Limb (tissue), 2 donors: ENCODE results near the gene IGLON5.

Experiments used
- DNase-seq, 2 donors: peaks; one replicate each; pipeline ENCODE4 v3.0.0-alpha.2; 2016; ENCODE audit errors: extremely low spot score in 2 of 2

IGLON5 gene

DNA sequence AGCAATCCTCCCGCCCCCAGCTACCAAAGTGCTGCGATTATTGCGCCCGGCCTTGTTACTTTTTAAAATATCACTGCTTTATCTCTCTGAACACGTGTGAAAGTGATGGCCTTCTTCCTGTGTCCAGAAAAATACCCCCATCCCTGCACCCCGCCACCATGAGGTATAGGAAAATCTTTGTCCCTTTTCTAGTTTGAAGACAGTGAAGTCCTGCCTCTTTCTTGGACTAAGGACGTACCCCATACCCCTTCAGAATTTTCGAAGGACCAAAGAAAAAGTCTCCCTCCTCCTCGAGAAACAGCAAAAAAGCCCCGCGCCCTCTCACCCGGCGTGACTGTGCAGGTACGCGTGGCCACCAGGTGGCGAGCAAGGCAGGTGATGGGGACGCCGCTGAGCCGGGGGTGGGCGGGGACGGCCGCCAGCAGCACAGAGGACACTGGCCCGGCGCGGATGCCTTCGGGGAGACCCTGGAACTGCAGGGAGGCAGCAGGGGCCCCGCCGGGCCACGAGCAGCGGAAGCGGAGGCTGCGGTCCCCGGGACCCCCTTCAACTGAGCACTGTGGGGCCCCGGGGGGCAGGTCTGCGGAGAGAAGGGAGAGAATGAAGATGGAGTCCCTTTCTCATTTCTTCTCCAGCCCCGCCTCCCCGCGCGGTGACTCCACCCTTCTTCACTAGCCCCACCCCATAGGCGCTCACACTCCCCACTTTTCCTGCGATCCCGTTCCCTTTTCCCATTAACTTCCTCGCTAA, 27.3 kb downstream of the IGLON5 start:
- DNase-seq: peak; percentile 75 to 91

DNA sequence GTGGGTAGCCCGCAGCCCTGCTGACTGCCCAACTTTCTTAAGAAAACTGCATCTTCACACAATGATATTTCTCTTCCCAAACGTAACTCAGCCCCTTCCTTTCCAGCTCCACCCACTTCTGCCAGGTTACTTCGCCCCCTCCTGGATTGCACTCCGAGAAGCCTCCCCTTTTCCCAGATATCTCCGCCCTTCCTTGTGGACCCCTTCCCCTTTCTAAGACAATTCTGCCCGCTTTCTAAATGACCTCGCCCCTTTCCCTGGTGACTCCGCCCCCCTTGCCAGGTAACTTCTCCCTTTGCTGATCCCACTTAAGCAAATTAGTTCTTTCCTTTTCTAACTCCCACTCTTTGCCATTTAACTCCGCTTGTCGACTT, 27.9 kb downstream of the IGLON5 start:
- no peak for DNase-seq

GRCh38 chr19:51339687-51340656, 28.5 kb downstream of the IGLON5 start:
- DNase-seq: peak; percentile 80 to 98

DNA sequence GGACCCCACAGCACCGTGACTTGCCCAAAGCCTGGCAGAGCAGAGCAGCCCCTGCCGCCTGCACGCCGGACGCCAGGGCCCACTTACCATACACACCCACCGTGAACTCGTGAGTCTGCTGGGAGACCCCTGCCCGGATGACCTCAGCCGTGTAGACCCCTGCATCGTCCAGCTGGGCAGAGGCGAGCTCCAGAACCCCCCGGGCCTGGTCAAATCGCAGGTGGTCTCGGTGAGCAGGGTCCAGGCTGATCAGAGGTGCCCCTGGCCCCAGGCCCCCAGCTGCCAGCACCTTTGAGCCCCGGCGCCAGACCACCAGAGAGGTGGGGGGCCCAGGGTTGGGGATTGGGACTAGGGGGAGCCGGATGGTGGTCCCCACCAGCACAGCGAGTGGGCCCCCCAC, 29.6 kb downstream of the IGLON5 start:
- no peak for DNase-seq

- no peak for DNase-seq
Measured at GRCh38 chr19:51341976-51342580, 30.6 kb downstream of the IGLON5 start, which contains the start of gene VSIG10L. TSS of gene VSIG10L (minus strand) at chr19:51342139. CDS start at chr19:51342124, 15 bp downstream.

DNA sequence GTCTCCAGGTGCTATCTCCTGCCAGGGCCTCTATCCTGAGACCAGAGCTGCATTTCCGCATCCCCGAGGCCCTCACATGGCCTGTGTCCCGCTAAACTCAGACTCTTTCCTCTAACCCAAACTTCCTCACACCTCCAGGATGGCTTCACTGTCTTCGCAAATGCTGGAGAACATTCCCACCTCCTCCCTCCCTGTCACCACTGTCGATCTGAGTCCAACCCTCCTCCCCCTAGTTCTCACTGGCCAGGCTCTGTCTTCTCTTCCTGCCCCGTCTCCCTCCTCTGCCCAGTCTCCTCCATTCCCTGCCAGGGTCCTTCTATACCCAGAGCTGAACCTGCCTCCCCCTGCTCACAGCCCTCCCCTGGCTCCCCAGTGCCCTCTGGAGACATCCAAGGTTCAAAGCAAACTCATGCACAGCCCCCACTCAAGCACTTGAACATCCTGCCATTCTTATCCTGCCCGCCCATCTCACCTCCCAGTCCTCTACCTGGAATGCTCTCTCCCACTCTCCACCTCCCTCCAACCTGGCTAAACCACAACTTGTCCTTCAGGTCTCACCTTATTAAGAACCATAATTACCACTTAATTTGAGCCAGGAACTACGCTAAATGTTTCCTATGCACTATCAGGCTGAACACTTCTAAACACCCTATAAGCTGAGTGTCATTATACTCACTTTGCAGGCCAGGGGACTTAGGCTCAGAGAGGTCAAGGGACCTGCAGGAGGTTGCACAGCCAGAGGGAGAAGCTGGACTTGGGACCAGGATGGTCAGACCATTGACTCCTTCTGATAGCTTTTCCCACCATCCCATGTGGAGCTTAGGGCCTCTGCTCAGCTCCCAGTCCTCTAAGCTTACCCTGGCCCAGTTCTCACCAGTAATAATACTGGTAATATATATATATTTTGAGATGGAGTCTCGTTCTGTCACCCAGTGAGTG, 31.5 kb downstream of the IGLON5 start:
- DNase-seq: no peak

GRCh38 chr19:51345076-51345620, 33.7 kb downstream of the IGLON5 start:
- DNase-seq: no peak

DNA sequence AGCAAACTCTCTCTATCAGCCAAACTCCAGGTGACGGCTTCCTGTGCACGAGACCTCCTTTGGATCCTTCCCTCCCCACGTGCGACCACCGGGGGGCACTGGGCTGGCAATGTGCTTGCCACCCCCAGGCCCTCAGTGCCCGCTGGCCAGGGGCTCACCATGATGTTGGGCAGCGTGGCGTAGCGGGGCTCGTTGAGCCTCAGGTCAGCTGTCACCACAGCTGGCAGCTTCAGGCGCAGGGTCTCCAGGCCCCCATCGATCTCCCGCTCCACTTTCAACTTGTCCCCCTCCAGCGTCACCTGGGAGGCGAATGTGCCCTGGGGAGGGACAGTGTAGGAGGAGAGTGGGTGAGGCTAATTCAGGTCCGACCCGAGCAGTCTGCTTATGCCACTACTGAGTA, 35.3 kb downstream of the IGLON5 start:
- DNase-seq: no peak

DNA sequence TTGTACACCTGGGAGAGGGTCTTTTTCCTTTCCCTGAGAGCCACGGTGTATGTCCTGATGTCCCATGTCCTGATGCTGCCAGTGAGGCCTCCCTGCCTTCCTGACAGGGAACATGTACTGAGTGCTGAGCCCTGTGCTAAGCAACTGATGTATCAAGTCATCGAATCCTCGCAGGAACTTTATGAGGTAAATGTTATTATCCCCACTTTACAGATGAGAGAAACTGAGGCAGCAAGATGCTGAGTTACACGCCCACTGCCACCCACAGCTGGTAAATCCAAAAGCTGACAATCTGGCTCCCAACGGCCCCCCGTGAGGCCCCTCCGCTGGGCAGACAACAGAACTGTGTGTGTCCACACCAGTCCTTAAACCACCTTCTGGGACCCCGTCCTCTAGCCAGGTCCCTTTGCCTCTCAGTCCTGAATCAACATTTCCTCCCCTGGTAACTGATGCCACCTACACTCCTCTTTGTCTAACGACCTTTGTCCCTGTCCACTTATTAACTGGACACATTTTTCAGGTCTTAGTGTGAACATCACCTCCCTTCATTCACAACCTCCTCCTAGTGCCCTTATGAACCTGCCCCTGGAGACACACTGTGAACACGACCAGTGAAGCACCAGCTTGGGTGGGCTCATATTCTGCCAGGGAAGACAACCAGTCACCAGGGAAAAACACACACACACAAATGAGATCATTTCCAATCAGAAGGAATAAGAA, 35.9 kb downstream of the IGLON5 start:
- DNase-seq: no peak

DNA sequence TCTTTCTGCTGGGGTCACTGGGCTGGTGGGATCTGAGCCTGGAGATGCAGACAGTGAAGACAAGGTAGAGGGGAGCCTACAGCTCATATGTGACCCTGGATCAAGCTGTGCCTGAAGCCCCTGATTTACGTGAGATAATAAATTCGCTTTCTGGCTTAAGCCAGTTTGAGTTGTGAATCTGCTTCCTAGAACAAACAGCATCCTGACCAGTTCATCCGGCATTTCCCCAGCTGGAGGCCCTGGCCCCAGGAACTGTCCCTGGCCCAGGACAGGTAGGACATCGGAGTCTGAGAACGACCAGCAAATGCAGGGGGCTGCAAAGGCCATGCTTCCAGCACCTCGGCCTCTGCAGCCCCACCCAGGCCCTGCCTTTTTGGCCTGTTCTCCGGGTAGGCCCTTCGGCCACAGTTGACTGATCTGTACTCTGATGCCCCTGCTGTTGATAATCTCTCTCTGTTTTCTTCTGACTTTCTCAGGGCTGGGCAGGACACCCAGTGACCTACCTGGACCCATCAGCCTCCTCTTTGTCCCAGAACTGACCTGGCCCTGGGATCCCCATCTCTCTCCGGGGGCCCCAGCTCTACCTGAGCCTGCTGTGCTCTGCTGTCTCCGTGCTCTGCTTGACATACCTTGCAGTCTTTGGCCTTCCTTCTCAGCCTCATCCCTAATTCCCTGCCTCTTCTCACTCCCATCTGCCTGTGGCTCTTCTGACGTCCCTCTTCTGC, 40.0 kb downstream of the IGLON5 start:
- no peak for DNase-seq

DNA sequence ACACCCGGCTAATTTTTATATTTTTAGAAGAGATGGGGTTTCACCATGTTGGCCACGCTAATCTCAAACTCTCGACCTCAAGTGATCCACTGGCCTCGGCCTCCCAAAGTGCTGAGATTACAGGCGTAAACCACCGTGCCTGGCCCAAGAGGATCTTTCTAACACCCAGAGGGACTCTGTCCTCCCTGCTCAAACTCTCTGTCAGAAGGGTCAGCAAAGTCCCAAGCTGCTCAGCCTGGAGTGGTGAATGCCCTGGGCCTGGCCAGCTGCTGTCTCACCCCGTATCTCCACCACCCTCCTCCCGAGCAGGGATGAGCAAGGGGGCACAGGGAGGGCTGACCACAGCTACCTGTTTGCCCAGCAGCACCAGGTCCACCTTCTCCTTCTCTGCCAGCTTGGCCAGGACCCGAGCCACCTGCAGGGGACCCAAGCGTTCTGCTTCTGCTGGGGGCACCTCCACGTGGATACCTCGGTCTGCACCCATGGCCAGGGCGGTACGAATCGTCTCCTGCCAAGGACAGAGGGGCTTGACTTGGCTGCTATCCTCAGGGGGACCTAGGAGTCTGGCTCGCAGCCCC, 41.4 kb downstream of the IGLON5 start:
- no peak for DNase-seq

- peak in 1 of 2 donors; percentile 60 for DNase-seq
Measured at GRCh38 chr19:51354103-51354741, 42.8 kb downstream of the IGLON5 start.

DNA sequence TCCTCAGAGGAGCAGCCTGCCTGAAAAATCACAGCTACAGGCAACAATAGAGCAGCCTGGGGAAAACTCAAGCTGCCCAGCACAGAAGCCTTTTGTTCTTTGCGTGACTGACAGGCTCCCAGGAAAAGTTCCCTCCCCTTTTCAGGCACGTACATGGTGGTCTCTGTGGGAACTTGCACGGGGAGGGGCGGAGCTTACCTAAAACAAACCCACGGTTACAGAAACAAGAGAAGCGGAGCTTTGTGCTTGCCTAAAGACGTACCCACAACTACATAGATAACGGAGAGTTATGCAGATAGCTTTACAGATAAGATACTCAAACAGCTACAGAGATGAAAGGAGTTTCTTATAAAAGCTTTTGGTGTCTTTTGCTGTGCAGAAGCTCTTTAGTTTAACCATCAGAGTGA, 43.3 kb downstream of the IGLON5 start:
- peak; percentile 34 to 71 for DNase-seq

- DNase-seq: no peak
Measured at GRCh38 chr19:51356159-51356801, 44.8 kb downstream of the IGLON5 start.

- no peak for DNase-seq
Measured at GRCh38 chr19:51357952-51358351, 46.5 kb downstream of the IGLON5 start.

- no peak for DNase-seq
Measured at GRCh38 chr19:51359294-51359693, 47.9 kb downstream of the IGLON5 start.

- DNase-seq: no peak
Measured at GRCh38 chr19:51361239-51361638, 49.8 kb downstream of the IGLON5 start.
